Prostate gland (tissue), 2 donors: ENCODE data around the gene OAS2.

Experiments used
- CTCF ChIP-seq, 4 experiments: fragments of 200-600 bp in 2 of 4; fragments of 450-650 bp in 2 of 4; sonication (generic) in 2 of 4; IDR thresholded peaks; 1 replicate in 3 of 4; 2 replicates in 1 of 4; pipeline ENCODE4 v1.5.1; 2016 to 2019; ENCODE audit warnings: antibody characterized with exemption in 4 of 4, mild to moderate bottlenecking in 2 of 4, moderate library complexity in 2 of 4
- POLR2A ChIP-seq: fragments of 450-650 bp; IDR thresholded peaks from one replicate; pipeline ENCODE4 v1.6.1; 2016; ENCODE audit warnings: antibody characterized with exemption, mild to moderate bottlenecking
- POLR2AphosphoS5 ChIP-seq: sonication (generic); formaldehyde crosslinking; IDR thresholded peaks from one replicate; pipeline ENCODE4 v1.6.1; 2017; ENCODE audit warnings: antibody characterized with exemption

- TF ChIP-seq CTCF (IDR thresholded peaks at IDR 0.05), result no peak
- TF ChIP-seq POLR2AphosphoS5, result no peak
- no peak for TF ChIP-seq POLR2A
Observed at GRCh38 chr12:113022563-113023297, 44.4 kb downstream of the OAS2 start.
